Measurements from ENCODE around the gene ASTN2. TPM values are rescaled to one million over a fixed set of nuclear protein-coding genes. Genes with fewer than 3 reads are reported as not detected.
"Not testable (repeated sequence)": the region's sequence is repeated elsewhere in the genome, so short reads cannot be mapped to it uniquely, and the experiment has no call there.

ASTN2 gene
- total RNA-seq, 2 donors from 2014 or later = 2.2 to 5.1 TPM

GRCh38 chr9:116697887-116698286 is 717.0 kb downstream of the ASTN2 start:
- Mint-ChIP-seq H3K9me3 (peaks cover 3% of the 10 kb centered on the region), H3K4me3 (no peak overlapping the region), H3K4me1 (ENCODE audit: low read depth in 2 of 2) (peaks cover 13 to 42% of the 10 kb centered on the region in 2 donors), H3K36me3 (peaks cover 29% of the 10 kb centered on the region), H3K27ac (no peak overlapping the region), H3K27me3 (no peaks in the 10 kb centered on the region)
- ATAC-seq (no peak), DNase-seq (ENCODE audit: low spot score) (no peak)

DNA sequence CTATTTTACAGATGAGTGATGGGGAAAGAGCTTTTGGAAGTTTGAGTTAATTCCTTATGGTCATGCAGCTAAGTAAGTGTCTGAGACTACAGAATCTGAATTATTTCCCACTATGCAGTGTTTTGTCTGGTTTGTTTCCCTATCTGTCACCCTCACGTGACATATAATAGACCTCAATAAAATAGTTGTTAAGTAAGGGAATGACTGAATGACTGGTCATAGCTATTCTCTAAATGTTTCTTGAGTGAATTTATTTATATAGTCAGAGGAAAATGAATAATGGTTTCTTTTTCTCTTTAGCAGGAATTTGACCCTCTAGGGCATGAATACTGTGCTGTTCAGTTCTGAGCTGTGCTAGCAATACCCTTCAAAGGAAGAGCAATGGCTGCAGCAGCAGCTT is 717.5 kb downstream of the ASTN2 start:
- H3K9me3 Mint-ChIP-seq = peaks cover 3% of the 10 kb centered on the region
- no peak for ATAC-seq
- no peak for DNase-seq (ENCODE audit: low spot score)

GRCh38 chr9:116695438-116695837 is 719.4 kb downstream of the ASTN2 start:
- peaks cover 3% of the 10 kb centered on the region for H3K9me3 Mint-ChIP-seq
- H3K36me3 Mint-ChIP-seq = peaks cover 13% of the 10 kb centered on the region
- peaks cover 27 to 47% of the 10 kb centered on the region in 2 donors for H3K4me1 Mint-ChIP-seq (ENCODE audit: low read depth in 2 of 2)
- H3K27ac Mint-ChIP-seq = no peak overlapping the region
- DNase-seq (ENCODE audit: low spot score) = no peak
- no peaks in the 10 kb centered on the region for H3K27me3 Mint-ChIP-seq
- no peak overlapping the region for H3K4me3 Mint-ChIP-seq
- ATAC-seq = no peak

More for the DNA sequence above, 717.5 kb downstream of the ASTN2 start:
- Mint-ChIP-seq H3K36me3 (peaks cover 26% of the 10 kb centered on the region), H3K27me3 (no peaks in the 10 kb centered on the region), H3K4me3 (no peak overlapping the region), H3K4me1 (ENCODE audit: low read depth in 2 of 2) (peaks cover 17 to 47% of the 10 kb centered on the region in 2 donors), H3K27ac (no peak overlapping the region)

DNA sequence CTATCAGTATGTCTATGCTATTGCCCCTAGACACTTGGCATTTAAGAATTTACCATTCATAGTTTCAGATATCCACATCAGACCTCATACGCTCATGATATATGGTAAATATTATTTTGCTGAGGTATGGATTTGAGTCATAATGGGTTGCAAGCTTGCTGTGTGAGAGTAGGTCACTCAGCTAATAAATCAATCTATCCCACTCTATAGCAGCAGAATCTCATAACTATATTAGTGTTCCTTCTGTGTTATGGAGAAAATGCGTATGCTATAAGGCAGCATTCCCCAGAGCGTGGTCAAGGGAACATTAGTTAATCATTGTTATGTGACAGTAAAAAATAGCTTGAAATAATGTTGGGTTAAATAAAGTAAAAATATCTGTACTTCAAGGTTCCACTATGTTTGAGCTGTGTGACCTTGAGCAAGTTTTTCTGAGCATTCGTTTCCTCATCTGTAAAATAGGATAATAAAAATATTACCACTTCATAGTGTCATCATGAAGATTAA is 720.0 kb downstream of the ASTN2 start:
- Mint-ChIP-seq H3K4me1 (ENCODE audit: low read depth in 2 of 2) (peaks cover 26 to 44% of the 10 kb centered on the region in 2 donors), H3K4me3 (no peak overlapping the region), H3K27ac (no peak overlapping the region), H3K36me3 (peaks cover 7% of the 10 kb centered on the region), H3K27me3 (no peaks in the 10 kb centered on the region), H3K9me3 (no peaks in the 10 kb centered on the region)
- ATAC-seq (no peak), DNase-seq (ENCODE audit: low spot score) (no peak)

DNA sequence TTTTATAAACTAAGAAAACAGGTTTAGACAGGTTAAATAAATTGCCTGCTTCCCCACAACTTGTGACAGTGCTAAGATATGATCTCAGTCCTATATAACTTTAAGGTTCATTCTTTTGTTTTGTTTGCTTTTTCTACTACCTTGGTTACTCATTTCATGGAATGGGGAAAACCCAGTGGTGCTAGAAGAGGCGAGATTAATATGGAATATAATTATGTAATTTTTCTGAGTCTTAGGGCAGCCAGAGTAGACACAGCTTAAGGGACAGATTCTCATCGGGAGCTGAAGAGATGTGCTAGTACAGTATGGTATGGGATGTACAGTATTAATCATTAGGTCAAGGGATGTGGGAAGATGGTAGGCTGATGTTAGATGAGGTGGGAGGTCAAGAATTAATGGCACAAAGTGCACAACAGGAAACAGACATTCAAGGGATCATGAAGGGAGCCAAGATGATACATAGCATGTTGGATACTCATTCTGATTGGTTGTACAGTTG is 721.6 kb downstream of the ASTN2 start:
- Mint-ChIP-seq H3K9me3 (no peaks in the 10 kb centered on the region), H3K27ac (no peak overlapping the region), H3K4me1 (ENCODE audit: low read depth in 2 of 2) (peaks cover 38 to 56% of the 10 kb centered on the region in 2 donors), H3K27me3 (no peaks in the 10 kb centered on the region), H3K4me3 (no peak overlapping the region), H3K36me3 (peaks cover 3% of the 10 kb centered on the region)
- ATAC-seq (no peak), DNase-seq (ENCODE audit: low spot score) (no peak)

DNA sequence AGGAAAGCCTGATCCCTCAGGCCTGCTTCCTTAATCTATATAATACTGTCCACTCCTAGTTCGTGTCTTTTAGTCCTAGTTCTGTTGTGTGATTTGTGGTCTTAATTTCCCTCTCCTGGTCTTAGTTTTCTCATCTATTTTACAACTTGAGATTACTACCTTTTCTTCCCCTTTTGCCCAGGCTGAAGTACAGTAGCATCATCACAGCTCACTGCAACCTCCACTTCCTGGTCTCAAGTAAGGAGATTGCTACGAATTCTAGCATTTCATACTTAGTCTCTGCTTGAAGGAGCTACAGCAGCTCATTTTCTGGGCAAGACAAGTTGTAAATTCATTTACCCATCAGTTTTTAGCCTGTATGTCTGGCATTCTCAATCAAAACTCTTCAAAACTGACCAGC is 722.2 kb downstream of the ASTN2 start:
- H3K9me3 Mint-ChIP-seq = no peaks in the 10 kb centered on the region
- ATAC-seq (no peak), DNase-seq (ENCODE audit: low spot score) (no peak)
- H3K4me1 Mint-ChIP-seq (ENCODE audit: low read depth in 2 of 2) = peaks cover 45 to 63% of the 10 kb centered on the region in 2 donors
- H3K36me3 Mint-ChIP-seq = no peaks in the 10 kb centered on the region
- no peak overlapping the region for H3K4me3 Mint-ChIP-seq
- no peaks in the 10 kb centered on the region for H3K27me3 Mint-ChIP-seq
- no peak overlapping the region for H3K27ac Mint-ChIP-seq

DNA sequence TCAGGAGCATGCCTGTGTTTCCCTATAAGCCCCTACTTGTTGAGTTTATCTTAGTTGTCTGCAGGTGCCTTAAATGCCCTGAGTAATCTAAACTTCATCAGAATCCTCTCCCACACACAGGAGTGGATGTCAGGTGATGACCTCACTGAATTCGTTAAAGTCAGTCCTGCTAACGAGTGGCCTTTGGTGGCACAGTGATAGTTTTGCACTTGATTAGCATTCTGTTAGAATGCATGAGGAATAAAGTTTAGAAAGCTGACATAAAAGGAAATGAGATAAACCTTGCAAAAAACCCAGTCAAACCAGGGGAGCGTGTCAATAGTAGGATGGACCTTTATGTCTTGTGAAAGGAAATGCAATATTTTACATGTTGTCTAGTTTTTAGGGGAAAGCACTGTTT is 723.2 kb downstream of the ASTN2 start:
- no peak overlapping the region for H3K4me3 Mint-ChIP-seq
- DNase-seq (ENCODE audit: low spot score) = no peak
- peaks cover 51 to 67% of the 10 kb centered on the region in 2 donors for H3K4me1 Mint-ChIP-seq (ENCODE audit: low read depth in 2 of 2)
- no peaks in the 10 kb centered on the region for H3K27me3 Mint-ChIP-seq
- H3K27ac Mint-ChIP-seq = no peak overlapping the region
- H3K36me3 Mint-ChIP-seq = no peaks in the 10 kb centered on the region
- no peaks in the 10 kb centered on the region for H3K9me3 Mint-ChIP-seq
- no peak for ATAC-seq

DNA sequence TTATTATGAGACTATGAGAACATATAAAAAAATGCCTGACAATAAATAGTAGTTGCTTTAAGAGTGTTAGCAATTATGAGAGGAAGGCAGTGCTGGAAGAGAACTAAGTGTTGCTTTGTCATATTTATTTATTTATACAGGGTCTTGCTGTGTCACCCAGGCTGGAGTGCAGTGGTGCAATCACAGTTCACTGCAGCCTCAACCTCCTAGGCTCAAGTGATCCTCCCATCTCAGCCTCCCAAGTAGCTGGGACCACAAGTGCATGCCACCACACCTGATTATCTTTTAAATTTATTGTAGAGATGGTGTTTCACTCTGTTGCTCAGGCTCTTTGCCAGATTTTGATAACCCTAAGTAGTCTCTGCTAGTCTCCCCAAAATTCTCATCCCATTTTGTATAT is 724.1 kb downstream of the ASTN2 start:
- not testable (repeated sequence) for H3K27me3 Mint-ChIP-seq; H3K36me3 Mint-ChIP-seq; ATAC-seq; H3K4me3 Mint-ChIP-seq; H3K27ac Mint-ChIP-seq; DNase-seq (ENCODE audit: low spot score); H3K9me3 Mint-ChIP-seq
- peaks cover 55 to 62% of the 10 kb centered on the region in 2 donors for H3K4me1 Mint-ChIP-seq (ENCODE audit: low read depth in 2 of 2)

DNA sequence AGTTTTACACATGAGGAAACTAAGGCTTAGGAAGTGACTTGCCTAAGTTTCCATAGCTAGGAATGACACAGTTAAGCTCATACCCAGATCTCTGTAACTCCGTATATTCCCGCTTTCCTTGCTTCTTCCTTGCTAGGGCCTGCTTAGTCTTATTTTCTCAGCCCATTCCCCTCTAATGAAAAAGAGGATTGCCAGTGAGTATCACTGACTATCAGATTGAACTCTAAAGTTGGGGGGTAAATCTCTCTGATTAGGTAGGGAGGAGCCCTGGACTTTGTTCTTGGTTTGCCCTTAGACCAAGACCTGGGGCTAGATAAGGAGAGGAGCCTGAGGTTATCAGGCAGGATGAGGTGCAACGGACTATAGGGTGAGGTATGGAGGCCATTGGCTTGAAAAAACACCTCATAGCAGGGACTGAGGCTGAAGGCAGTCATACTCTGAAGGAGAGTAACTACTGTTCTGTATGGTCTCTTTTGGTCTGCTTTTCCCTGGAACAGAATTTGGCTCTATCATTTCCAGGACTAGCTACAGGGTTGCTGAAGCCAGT is 725.3 kb downstream of the ASTN2 start:
- H3K27ac Mint-ChIP-seq = peak overlapping the region; percentile 23 to 77
- peak overlapping the region; percentile 98 for H3K4me3 Mint-ChIP-seq
- H3K9me3 Mint-ChIP-seq = no peaks in the 10 kb centered on the region
- peaks cover 54 to 59% of the 10 kb centered on the region in 2 donors for H3K4me1 Mint-ChIP-seq (ENCODE audit: low read depth in 2 of 2)
- peaks cover 0 to 1% of the 10 kb centered on the region in 2 donors for H3K27me3 Mint-ChIP-seq
- DNase-seq (ENCODE audit: low spot score) = no peak
- H3K36me3 Mint-ChIP-seq = no peaks in the 10 kb centered on the region
- no peak for ATAC-seq

DNA sequence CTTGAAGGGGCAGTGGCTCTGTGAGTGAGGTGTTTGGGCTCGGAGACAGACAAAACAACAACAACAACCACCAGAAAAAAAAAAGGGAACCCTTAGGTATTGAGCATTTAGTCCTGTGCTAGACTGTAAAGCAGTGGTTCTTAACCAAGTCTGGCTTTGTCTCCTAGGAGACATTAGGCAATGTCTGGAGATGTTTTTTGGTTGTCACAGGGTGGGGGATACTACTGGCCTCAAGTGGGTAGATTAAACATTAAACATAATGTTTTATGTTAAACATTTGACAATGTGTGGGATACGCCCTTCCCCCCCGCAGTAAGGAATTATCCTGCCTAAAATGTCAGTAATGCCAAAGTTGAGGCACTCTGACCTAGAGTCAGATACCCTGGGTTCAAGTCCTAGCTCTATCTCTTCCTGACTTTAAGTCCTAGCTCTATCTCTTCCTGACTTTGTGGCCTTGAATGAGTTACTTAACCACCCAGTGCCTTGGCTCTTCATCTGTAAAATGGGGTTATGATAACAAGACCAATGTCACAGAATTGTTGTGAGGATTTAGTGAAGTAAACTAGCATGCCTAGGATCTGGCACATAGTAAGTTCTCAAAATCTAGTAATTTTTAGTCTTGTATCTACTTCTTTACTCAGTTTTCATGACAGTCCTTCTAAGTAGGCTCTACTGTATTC is 725.9 kb downstream of the ASTN2 start:
- no peaks in the 10 kb centered on the region for H3K36me3 Mint-ChIP-seq
- ATAC-seq = no peak

GRCh38 chr9:116687754-116688135 is 727.1 kb downstream of the ASTN2 start:
- H3K36me3 Mint-ChIP-seq = no peaks in the 10 kb centered on the region
- DNase-seq (ENCODE audit: low spot score) (no peak), ATAC-seq (peak; percentile 1 to 26)
- H3K4me1 Mint-ChIP-seq (ENCODE audit: low read depth in 2 of 2) = peaks cover 49 to 50% of the 10 kb centered on the region in 2 donors
- peak overlapping the region; percentile 73 to 77 for H3K27ac Mint-ChIP-seq
- no peaks in the 10 kb centered on the region for H3K9me3 Mint-ChIP-seq
- H3K27me3 Mint-ChIP-seq = peaks cover 0 to 4% of the 10 kb centered on the region in 2 donors
- peak overlapping the region; percentile 98 for H3K4me3 Mint-ChIP-seq

More for the DNA sequence above, 725.9 kb downstream of the ASTN2 start:
- Mint-ChIP-seq H3K9me3 (no peaks in the 10 kb centered on the region), H3K4me1 (ENCODE audit: low read depth in 2 of 2) (peaks cover 54 to 59% of the 10 kb centered on the region in 2 donors), H3K27me3 (peaks cover 0 to 4% of the 10 kb centered on the region in 2 donors), H3K27ac (peak overlapping the region; percentile 73 to 77), H3K4me3 (peak overlapping the region; percentile 98)
- DNase-seq (ENCODE audit: low spot score) = no peak

- DNase-seq (ENCODE audit: low spot score) = peak; percentile 95
- no peaks in the 10 kb centered on the region for H3K36me3 Mint-ChIP-seq
- H3K4me3 Mint-ChIP-seq = peak within 1 kb of the TSS; percentile 98
- peak within 1 kb of the TSS; percentile 73 to 77 for H3K27ac Mint-ChIP-seq
- peak; percentile 98 to 99 for ATAC-seq
- peaks cover 44 to 45% of the 10 kb centered on the region in 2 donors for H3K4me1 Mint-ChIP-seq (ENCODE audit: low read depth in 2 of 2)
- H3K27me3 Mint-ChIP-seq = peaks cover 0 to 4% of the 10 kb centered on the region in 2 donors
- H3K9me3 Mint-ChIP-seq = no peaks in the 10 kb centered on the region
These were observed 727.6 kb downstream of the ASTN2 start, which contains the start of gene TRIM32 for GRCh38 chr9:116687074-116687753. Gene TRIM32, plus strand, starts transcription at chr9:116687305. Its CDS starts 10,438 bp downstream, at chr9:116697743.

DNA sequence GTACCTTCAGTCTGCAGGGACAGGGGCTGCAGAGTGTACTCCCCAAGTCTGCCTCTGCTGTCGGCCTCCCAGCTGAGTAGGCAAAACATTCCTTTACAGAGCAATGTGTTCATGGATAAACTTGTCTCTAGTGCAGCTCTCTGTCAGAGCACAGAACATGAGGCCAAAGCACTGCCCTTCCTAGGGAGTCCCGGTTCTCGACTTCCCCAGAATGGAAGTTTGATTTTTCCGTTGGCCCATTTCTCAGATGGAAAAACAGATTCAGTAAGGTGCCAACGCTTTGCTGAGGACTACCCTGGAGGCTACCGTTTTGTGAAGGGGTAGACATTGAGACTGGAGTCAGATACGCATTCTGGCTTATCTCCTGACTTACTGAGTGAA is 728.2 kb downstream of the ASTN2 start:
- ATAC-seq = no peak
- Mint-ChIP-seq H3K27me3 (peaks cover 0 to 4% of the 10 kb centered on the region in 2 donors), H3K9me3 (no peaks in the 10 kb centered on the region), H3K4me3 (peak overlapping the region; percentile 98), H3K4me1 (ENCODE audit: low read depth in 2 of 2) (peaks cover 41% of the 10 kb centered on the region in 2 donors), H3K36me3 (no peaks in the 10 kb centered on the region), H3K27ac (peak overlapping the region; percentile 73 to 77)
- DNase-seq (ENCODE audit: low spot score) = no peak
